ENCODE measurements around the gene UBE2D2. TPM values are rescaled to one million over a fixed set of nuclear protein-coding genes. Genes with fewer than 3 reads are reported as not detected.

UBE2D2 gene
- total and polyA plus RNA-seq, 2 of the 4 experiments (the other 2 are of a cell fraction): 26.9 to 35.7 TPM

DNA sequence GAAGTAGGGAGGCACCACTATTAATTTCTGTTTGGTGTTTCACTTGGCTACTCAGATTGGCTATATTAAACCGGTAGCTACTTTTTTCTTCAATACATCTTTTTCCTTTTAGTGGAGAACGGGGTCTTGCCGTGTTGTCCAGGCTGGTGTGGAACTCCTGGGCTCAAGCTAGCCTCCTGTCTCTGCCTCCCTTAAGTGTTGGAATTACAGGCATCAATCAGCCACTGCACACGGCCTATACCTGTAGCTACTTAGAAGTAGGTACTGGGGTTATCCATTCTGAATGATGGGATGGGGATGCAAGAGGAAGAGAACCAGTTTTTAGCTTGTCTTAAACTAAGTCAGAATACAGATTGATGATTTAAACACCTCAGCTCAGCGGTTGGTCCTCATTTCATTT is 1.7 kb downstream of the UBE2D2 start:
- Histone ChIP-seq H3K36me3 (ENCODE audit: control insufficient read depth, insufficient read depth, low read length) (no peaks in the 10 kb centered on the region; the same call in 1 of the 2 replicates), H2AK9ac (replicated peaks; ENCODE audit: low read depth, low read length, poor library complexity) (no peak overlapping the region), H4K8ac (ENCODE audit: low read depth in 2 of 2, low read length in 2 of 2) (no peak overlapping the region), H2BK20ac (ENCODE audit: low read depth, low read length) (no peak overlapping the region), H4K20me1 (ENCODE audit: insufficient read depth, low read length) (peaks cover 50% of the 10 kb centered on the region), H3K27me3 (ENCODE audit: control insufficient read depth, insufficient read depth, low read length) (no peaks in the 10 kb centered on the region), H3K4me2 (ENCODE audit: low read depth, low read length) (peak overlapping the region; percentile 85), H2AFZ (replicated peaks; ENCODE audit: low read length, poor library complexity) (no peak overlapping the region), H2BK120ac (ENCODE audit: low read depth, low read length) (no peak overlapping the region), H3K14ac (replicated peaks; ENCODE audit: low read depth, low read length) (0 out of 2 replicates have a peak overlapping the region, but pooled peaks have one; percentile 38), H3K4me3 (ENCODE audit: insufficient read depth, low read depth, low read length) (peak overlapping the region; percentile 84), H3K79me1 (ENCODE audit: low read depth in 1 of 2, low read length in 2 of 2) (peaks cover 4 to 35% of the 10 kb centered on the region in 2 experiments; a peak in 3 of 4 replicates), H2BK5ac (ENCODE audit: low read depth, low read length, poor library complexity, severe bottlenecking) (peak overlapping the region; percentile 48), H3K4me1 (ENCODE audit: control insufficient read depth, insufficient read depth, low read length) (peaks cover 9% of the 10 kb centered on the region), H3K23ac (ENCODE audit: low read depth, low read length) (peak overlapping the region; percentile 93), H3K56ac (ENCODE audit: extremely low read depth, insufficient read depth, low read length) (no peak overlapping the region), H4K5ac (ENCODE audit: low read depth, low read length) (no peak overlapping the region), H3K9ac (ENCODE audit: low read depth, low read length) (peak overlapping the region; percentile 80), H3K27ac (ENCODE audit: insufficient read depth, low read length) (peak overlapping the region; percentile 55; the same call in 1 of the 2 replicates), H2AK5ac (ENCODE audit: low read depth, low read length) (no peak overlapping the region), H3K4ac (ENCODE audit: low read depth, low read length) (0 out of 2 replicates have a peak overlapping the region, but pooled peaks have one; percentile 2), H3K18ac (ENCODE audit: low read depth, low read length) (no peak overlapping the region), H3K9me3 (ENCODE audit: control insufficient read depth, insufficient read depth, low read length) (no peaks in the 10 kb centered on the region), H4K91ac (ENCODE audit: insufficient read depth, low read depth, low read length) (no peak overlapping the region), H3K9me1 (ENCODE audit: insufficient read depth, low read length) (peaks cover 8% of the 10 kb centered on the region; the same call in 1 of the 2 replicates), H2BK15ac (ENCODE audit: low read depth, low read length) (no peak overlapping the region)
- in situ Hi-C loops (cut with MboI; ENCODE audit: low sequenced_read_pairs): no loop called here
- BruUV-seq (replicated peaks): TSS peak; percentile 34
- no peak for TF ChIP-seq FOS (IDR thresholded peaks at IDR 0.05; ENCODE audit: low read depth, low read length)
- no peak for TF ChIP-seq SMC3 (IDR thresholded peaks at IDR 0.05; ENCODE audit: low read depth, low read length)
- TF ChIP-seq POLR2A (IDR thresholded peaks at IDR 0.05; ENCODE audit: low read depth, low read length): no peak
- TF ChIP-seq RFX5 (IDR thresholded peaks at IDR 0.05; ENCODE audit: low read depth, low read length): no peak
- TF ChIP-seq MAFK (IDR thresholded peaks at IDR 0.05; ENCODE audit: low read depth, low read length): no peak
- no peak for TF ChIP-seq RCOR1 (IDR thresholded peaks at IDR 0.05; ENCODE audit: insufficient replicate concordance, low read length)
- no peak for TF ChIP-seq CEBPB (IDR thresholded peaks at IDR 0.05; ENCODE audit: low read depth, low read length)
- no peak for TF ChIP-seq MXI1 (IDR thresholded peaks at IDR 0.05; ENCODE audit: borderline replicate concordance, low read depth, low read length)
- CTCF ChIA-PET: interaction anchor here (0.6 to 1.5 kb wide), 4 partner anchors 12 to 1909 kb away, joined by 3 to 14 read pairs (median 5); no protein-coding TSS in a partner anchor
- intact Hi-C loops (cut with micrococcal nuclease): loop anchor here (5.0 kb wide), 2 partner anchors 126 to 141 kb away; partner anchors contain the start of gene DNAJC18
- no peak for ATAC-seq (ENCODE audit: low read depth)
- POLR2A ChIA-PET (ENCODE audit: unreplicated experiment): no interaction called here
- DNase-seq: no peak
- dilution Hi-C loops (cut with HindIII; ENCODE audit: low sequenced_read_pairs, unreplicated experiment): no loop called here
- 48% methylated on average over 2 of the region's 5 CpGs; no CpG with 5 or more reads in 1 of the 2 experiments for WGBS, 2 experiments (ENCODE audit: extremely low coverage in 2 of 2, insufficient read length in 1 of 2)
